HG03439 (cell line): ENCODE measurements around the gene RPAP2.
"Not testable (repeated sequence)": the region's sequence is repeated elsewhere in the genome, so short reads cannot be mapped to it uniquely, and the experiment has no call there.

Experiments
- ATAC-seq: cut with Tn5 transposase; IDR thresholded peaks from one replicate; pipeline ENCODE4 v1.9.1; 2021; ENCODE audit warnings: mild to moderate bottlenecking, moderate library complexity; ENCODE audit not compliant: unreplicated experiment

RPAP2 gene

DNA sequence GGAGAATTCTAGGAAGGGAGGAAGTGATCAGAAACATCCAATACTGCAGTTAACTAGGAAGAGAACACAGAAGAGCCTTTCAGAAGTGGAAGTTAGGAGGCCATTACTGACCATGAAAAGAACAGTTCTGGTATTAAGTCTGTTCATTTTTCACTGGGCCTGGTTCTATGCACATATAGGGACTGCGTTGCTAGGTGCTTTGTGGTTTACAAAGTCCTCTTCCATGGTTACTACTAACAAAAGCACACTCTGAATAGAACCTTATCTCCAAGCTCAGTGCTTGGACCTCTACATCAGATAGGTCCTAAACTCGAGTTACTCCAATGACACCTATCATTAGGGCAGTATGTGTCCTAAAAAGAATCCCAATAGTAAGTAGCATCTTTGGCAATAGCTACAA lies 75.4 kb downstream of the RPAP2 start:
- no peak for ATAC-seq

DNA sequence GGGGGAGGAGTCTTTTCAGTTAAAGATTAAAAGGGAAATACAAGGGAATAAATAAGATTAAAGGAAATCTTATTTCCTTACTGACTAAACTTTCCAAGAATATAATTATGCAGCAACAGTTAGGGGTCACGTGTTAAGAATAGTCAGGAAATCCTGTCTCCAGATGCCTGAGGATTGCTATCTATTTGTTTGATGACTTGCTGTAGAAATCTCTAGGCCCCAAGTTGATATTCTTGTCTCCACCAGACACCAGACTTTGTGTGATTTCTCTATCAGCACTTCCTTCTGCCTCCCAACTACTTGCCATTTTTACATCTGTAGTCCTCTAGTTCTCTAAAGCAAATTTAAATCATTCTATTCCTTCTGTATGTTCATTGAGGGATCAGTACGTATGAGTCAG lies 77.5 kb downstream of the RPAP2 start:
- ATAC-seq = no peak

DNA sequence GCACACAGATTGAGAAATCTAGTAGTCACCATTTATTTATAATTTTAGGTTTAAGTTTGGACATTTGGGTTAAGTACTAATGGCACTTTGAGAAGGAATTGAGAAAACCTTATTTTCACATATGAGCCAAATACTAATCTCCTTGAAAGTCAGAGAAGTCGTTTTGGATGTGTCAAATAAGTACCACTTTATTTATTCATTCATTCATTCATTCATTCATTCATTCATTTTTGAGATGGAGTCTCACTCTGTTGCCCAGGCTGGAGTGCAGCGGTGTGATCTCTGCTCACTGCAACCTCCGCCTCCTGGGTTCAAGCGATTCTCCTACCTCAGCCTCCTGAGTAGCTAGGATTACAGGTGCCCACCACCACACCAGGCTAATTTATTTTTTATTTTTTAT lies 79.1 kb downstream of the RPAP2 start:
- ATAC-seq = not testable (repeated sequence)

DNA sequence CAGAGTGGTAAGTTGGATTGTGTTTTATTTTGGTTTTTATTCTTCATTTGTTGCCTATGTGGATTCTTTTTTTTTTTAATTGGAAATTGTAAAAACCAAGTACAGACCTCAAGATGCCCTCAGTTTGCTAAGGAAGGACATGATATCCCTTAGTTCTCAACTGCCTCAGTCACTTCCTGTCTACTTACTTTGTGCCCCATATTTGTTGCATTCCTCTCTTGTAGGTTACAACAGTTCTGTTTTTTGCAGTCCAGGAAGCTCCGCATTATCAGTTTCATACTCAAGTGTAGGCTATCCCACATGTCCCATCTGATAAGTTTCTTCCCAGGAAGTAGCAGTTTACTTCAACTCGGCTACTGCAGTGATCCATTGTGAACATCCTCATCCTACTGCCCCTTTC lies 82.0 kb downstream of the RPAP2 start:
- ATAC-seq = no peak

DNA sequence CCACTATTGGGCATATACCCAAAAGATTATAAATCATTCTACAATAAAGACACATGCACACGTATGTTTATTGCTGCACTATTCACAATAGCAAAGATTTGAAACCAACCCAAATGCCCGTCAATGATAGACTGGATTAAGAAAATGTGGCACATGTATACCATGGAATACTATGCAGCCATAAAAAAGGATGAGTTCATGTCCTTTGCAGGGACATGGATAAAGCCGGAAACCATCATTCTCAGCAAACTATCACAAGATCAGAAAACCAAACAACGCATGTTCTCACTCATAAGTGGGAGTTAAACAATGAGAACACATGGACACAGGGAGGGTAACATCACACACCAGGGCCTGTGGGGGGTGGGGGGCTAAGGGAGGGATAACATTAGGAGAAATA lies 95.1 kb downstream of the RPAP2 start:
- not testable (repeated sequence) for ATAC-seq

DNA sequence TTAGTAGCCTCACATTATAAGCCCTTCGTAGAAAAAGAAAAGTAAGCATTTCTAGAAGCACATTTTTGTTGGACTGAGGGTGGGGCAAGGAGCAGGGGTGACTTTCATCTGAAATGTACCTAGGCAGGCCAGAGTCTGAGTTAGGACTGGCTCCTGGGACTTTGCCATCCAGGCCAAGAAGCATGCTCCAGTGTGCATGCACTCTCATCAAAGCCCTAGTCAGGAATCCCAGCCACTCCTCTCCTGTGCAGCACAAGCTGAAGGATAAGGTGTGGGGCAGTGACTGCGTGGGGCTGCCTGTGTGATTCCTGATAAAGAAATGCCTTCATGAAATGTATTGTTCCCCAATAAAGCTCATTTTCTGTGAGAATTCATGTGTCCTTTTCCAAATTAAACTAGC lies 99.7 kb downstream of the RPAP2 start:
- ATAC-seq = no peak

DNA sequence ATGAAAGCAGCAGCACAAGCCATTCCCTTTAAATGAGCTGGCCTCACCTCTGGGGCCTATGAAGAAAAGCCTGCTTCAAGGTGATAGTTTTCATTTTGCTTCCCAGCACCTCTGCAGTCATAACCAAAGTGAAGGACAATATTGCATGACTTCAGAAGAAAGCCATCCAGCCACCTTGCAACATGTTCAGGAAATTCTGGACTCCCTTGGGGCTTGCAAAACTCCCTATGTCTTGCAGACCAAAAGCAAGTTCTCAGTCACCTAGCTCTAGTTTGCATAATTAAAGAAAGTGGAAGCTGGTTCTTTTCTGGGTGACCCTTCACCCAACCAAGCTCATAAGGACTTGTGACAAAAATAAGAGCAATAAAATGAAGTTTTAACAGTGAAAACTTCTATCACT lies 100.2 kb downstream of the RPAP2 start:
- ATAC-seq = peak; percentile 77

DNA sequence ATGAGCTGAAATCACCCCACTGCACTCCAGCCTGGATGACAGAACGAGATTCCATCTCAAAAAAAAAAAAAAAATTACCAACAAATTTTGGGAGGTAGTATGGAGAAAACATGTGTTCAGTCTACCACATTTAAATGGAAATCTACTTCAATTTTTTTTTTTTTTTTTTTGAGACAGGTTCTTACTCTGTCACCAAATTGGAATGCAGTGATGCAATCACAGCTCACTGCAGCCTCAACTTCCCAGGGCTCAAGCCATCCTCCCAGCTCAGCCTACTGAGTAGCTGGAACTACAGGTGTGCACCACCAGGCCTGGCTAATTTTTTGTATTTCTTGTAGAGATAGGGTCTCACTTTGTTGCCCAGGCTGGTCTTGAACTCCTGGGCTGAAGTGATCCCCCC lies 105.8 kb downstream of the RPAP2 start:
- ATAC-seq = no peak

DNA sequence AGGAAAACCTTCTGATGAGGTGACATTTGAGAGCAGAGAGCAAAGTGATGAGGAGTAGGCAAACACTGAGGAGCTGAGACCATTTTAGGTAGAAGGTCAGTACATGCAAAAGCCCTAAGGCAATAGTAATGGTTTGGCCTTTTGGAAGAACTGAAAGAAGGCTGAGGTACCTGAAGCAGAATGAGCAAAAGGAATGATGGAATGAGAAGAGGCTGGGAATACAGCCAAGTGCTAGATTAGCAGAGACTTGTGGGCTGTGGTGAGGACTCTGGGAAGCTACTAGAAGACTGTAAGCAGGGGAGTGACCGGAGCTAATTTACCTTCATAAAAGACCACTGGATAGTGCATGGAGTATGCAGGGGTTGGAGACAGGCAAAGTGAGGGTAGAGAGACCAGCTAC lies 110.0 kb downstream of the RPAP2 start:
- ATAC-seq = no peak

DNA sequence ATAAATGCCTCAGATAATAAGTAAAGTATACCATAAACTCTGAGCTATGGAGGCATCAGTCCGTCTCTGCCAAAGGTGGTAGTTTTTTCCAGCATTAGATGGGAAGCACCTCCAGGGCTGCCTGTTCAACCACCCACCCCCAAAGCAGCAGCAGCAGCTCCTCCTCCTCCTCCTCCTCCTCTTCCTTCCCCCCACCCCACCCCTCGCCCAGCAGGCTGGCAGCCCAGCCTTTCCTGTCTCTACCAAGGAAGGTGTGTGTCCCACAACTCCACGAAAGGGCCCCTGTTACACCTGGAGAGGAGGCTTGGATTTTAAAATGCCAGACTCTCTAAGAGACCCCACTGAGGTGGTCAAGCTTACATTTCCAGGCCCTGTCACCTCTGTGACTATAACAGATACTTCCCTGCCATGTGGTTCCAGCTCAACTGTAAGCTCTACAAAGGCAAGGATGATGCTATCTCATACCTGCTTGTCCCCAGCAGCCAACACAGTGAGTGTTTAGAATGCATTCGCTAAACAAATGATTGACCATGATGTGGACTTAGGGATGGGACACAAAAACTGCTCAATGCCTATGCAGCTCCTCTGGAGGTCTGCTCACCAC lies 111.2 kb downstream of the RPAP2 start:
- ATAC-seq = no peak

DNA sequence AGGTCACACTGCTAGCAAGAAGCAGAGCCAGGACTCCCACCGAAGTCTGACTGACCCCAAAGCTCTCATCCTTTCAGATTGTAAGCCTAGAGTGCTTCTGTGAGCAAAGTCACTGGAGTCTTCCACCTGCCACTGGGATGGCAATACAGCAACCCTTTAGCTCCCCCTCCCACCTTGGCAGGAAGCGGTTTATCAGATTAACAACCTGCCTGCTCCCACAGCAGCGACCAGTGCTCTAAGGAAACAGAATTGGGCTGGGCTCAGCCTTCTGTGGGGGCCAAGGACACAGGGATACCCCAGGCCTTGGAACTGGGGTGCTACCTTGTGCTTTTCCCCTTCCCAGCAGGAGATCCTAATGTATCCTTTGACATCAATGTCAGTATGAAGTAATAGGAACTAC lies 111.8 kb downstream of the RPAP2 start:
- ATAC-seq = no peak

DNA sequence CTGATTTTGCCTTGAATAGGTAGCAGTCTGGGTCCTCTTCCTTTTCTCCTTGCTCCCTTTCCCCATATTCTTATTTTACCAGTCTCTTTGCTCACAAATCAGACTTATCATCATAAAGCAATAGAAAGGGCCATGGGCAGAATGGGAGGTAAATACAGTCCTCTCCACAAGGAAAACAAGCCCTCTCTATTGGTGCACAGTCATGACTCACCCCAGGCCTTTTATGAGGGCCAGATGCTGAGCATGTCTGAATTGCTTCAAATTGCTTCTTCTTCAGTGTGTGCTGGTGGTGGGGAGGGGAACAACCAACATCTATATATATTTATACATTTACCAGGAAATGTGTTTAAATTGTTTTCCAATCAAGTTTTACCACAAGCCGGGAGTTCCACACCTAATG lies 112.7 kb downstream of the RPAP2 start:
- ATAC-seq = no peak

DNA sequence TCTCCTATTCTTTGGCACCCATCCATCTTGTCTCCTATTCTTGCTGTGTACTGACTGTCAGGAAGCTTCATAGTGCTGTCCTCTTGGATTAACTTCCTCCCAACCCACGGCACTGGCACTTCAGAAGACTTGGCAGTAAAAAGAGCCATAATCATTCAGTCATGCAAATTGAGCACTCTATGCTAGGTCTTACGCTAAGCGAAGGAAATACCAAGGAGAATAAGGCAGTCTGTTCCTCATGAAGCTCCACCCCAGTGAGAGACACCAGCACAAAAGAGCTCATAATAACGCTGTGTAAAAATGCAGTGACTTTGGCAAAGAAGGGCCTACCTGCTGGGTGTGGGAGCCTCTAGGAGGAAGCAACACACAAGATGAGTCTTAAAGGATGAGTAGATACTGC lies 120.8 kb downstream of the RPAP2 start:
- no peak for ATAC-seq

DNA sequence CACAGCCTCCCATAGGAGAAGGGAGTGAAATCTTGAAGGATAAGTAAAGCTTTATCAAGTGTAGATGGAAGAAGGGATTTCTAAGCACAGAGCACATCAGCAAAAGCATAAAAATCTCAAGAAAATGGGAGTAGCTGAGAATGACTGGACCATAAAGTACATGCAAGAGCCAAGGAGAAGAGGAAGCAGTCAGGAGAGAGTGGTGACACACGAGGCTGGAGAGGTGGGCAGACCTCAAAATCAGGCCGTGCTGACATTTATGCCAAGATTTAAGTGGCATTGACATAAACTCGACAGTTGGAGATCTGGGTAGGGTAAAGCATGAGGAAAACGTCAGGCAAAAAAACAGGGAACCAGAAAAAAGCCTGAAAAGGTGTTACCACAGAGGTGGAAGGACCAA lies 125.5 kb downstream of the RPAP2 start:
- ATAC-seq = no peak

DNA sequence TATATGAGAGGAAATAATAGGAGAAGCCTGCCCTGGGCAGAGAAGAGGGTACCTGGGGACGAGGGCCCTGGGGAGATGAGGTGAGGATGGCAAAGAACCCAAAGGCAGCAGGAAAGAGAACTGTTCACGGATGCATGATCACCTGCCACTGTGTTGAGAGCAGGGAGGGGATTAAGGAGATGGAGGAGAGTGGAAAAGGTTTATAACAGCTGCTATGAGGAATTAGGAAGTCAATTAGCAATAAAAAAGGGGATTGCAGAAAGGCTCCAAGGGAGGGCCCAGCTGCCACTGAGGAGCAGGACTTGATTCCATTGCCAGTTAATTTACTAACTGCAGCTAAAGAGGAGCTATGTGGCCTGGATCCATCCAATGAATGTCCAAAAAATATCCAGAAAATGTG lies 126.8 kb downstream of the RPAP2 start:
- no peak for ATAC-seq

DNA sequence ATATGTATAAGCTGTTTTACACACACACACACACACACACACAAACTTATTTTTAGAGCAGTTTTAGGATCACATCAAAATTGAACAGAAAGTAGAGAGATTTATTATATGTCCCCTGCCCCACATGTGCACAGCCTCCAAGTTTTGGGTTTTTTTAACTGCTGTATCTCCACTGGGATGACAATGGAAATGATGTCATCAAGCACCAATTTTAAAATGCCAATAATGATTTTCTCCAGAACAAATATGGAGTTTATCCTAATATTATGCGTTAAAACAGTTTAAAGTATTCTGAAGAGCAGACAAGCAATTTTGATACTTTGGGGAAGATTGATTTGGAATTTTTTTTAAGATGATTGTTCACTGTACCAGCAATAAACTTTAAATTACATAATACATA lies 131.2 kb downstream of the RPAP2 start:
- ATAC-seq = no peak

DNA sequence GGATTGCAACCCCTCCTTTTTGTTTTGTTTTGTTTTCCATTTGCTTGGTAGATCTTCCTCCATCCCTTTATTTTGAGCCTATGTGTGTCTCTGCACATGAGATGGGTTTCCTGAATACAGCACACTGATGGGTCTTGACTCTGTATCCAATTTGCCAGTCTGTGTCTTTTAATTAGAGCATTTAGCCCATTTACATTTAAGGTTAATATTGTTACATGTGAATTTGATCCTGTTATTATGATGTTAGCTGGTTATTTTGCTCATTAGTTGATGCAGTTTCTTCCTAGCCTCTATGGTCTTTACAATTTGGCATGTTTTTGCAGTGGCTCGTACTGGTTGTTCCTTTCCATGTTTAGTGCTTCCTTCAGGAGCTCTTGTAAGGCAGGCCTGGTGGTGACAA lies 135.7 kb downstream of the RPAP2 start:
- not testable (repeated sequence) for ATAC-seq

DNA sequence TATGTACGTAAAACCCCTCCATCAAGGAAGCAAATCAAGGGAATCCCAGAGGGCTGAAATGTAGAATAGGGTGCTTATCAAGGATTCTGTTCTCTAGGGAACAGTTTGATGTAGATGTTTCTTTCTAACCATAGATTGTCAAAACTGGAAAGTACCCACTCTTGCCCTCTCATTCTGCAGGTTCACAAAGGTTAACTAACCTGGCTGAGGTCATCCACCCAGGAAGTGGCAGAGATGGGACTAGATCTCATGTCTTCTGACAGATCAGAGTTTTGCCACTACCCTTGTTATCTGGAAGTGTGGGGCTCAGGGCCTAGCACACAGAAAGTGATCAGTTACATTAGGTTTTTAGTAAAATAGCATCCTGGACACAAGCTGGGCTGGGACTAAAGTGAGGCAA lies 140.4 kb downstream of the RPAP2 start:
- ATAC-seq = no peak

DNA sequence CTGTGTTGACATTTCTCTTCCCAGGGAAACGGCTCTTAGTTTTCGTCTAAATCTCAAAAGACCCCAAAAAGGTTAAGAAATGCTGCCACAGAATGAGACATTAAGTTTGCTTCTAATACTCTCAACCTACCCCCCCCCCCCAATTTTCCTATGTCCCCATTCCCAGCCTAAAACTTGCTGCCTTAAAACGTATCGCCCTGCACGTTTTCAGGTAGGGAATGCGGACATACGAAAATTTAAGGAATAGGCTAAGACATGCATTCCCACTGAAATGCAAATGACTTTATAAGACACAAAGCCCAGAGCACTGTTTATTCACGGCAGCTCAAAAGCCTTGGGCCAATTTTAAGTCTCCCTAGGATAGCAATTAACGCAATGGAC lies 142.4 kb downstream of the RPAP2 start:
- no peak for ATAC-seq

DNA sequence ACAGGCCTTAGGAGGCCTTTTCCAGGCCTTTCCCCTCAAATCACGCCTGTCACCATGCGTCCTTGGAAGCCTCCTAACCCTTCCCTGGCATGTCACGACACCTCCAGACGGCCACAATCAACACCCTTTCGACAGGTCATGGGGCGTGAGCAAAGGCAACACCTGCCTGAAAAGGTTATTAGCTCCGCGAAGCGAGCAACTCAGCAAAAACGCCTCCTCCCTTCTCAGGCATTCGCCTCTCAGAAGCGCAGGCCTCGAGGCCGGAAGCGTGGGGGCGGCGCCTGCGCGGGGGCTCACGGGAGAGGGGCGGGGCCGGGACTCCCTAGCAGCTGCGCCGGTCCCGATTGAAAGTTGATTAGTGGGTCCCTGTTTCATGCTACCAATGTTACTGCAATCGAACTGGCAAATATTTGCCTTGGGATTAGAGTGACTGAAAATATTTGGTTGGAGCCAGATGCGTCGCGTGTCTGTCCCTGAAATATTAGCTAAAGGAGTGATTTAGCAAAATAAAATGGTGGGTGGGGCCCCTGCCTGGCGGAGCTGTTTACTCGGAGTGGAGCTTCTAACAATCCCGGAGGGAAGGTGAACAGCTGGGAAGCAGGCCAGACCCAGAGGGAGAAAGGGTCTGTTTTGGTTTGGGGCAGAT lies 143.0 kb downstream of the RPAP2 start:
- no peak for ATAC-seq

DNA sequence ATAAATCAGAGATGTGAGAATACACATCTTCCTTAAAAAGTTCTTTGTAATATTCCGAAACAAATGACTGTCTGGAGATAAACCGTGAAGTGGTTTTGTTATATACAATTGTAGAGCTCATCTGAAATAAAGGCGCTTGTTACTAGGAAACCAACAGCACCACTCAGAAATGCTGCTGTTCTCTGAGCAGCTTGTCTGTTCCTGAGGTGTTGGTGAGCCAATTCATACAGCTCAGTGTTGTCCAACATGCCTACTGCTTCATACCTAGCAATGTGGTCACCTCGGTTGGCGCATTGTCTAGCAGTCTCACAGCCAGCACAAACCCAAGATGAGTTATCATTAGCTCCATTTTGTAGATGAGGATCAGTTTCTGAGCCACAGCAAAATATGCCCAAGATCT lies 143.5 kb downstream of the RPAP2 start:
- ATAC-seq = no peak

DNA sequence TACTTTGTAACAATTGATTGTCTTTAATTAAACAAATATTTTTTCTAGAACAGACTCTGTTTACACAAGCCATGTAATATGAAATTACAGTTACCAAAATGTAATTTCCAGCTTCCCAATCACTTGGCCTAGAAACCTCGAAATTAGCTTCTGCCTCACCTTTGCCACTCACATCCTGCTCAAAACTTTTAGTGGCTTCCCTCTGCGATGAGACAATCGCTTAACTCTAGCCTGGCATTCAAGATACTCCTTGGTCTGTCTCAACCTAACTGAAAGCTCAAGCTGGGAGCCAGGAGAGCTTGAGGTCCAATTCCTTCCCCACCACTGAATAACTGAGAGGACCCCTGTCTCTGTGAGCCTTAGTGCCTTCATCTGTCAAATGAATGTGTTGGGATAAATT lies 145.0 kb downstream of the RPAP2 start:
- ATAC-seq = no peak

DNA sequence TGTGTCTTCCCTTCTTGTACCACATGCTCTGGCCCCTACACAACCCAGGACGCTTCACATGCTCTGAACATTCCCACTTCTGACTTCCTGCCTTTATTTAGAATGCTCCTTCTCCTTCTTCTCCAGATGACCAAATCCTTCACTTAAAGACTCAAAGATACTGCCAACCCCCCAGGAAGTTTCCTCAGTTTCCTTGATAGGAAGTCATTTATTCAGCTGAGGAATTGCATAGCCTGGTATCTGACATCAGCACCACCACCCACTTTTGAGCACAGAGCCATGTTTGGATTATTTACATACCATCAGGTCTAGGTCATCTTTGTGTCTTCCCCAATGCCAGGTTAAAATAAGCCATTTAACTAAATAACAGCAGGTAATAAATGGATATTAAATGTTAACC lies 145.5 kb downstream of the RPAP2 start:
- no peak for ATAC-seq
